SK-N-SH (cell line): ENCODE results near the gene DAB2IP. TPM values are rescaled to one million over a fixed set of nuclear protein-coding genes. Genes with fewer than 3 reads are reported as not detected.
"Not testable (repeated sequence)": the region's sequence is repeated elsewhere in the genome, so short reads cannot be mapped to it uniquely, and the experiment has no call there.

Experiments used
- CTCF ChIA-PET: fragments of 300-600, 350-600 bp; formaldehyde crosslinking; extraction: SDS; loops from one replicate; lab custom pipeline; 2021; lab: Yijun Ruan, JAX
- POLR2A ChIA-PET: fragments of 350-600 bp; sonication (Branson Sonifier 250); formaldehyde crosslinking; extraction: SDS; loops from one replicate; lab custom pipeline; 2020; ENCODE audit warnings: antibody characterized with exemption, inconsistent platforms; lab: Yijun Ruan, JAX
- DNase-seq: peaks from one replicate; pipeline ENCODE4 v3.0.0; 2012
- H2AFZ ChIP-seq: fragments of 200-600 bp; sonication (generic); 2 replicates; pipeline ENCODE4 v1.8.1; 2016; ENCODE audit warnings: antibody characterized with exemption, mild to moderate bottlenecking, low read depth
- H3F3A ChIP-seq: fragments of 200-600 bp; sonication (generic); replicated peaks from 2 replicates; pipeline ENCODE3; 2016; ENCODE audit warnings: antibody characterized with exemption, mild to moderate bottlenecking; ENCODE audit not compliant: insufficient read depth
- H3K27ac ChIP-seq, 2 experiments: fragments of 200-500 bp in 1 of 2; fragments of 200-600 bp in 1 of 2; sonication (Bioruptor generic) in 1 of 2; sonication (generic), shearing (Covaris generic) in 1 of 2; 2 replicates each; pipeline versions ENCODE4 v1.5.1 to v1.6.1; 2014 to 2016; ENCODE audit warnings: low read depth in 2 of 2, inconsistent platforms in 1 of 2, low read length in 1 of 2, mild to moderate bottlenecking in 1 of 2, mixed read lengths in 1 of 2
- H3K27me3 ChIP-seq: fragments of 200-600 bp; sonication (generic), shearing (Covaris generic); 2 replicates; pipeline ENCODE4 v1.6.1; 2016; ENCODE audit warnings: mixed run types; ENCODE audit not compliant: insufficient read depth
- H3K36me3 ChIP-seq, 2 experiments: fragments of 200-500 bp in 1 of 2; fragments of 200-600 bp in 1 of 2; sonication (Bioruptor generic) in 1 of 2; sonication (generic) in 1 of 2; replicated peaks in 1 of 2; 2 replicates each; pipeline versions ENCODE3 to v1.5.1; 2014 to 2016; ENCODE audit warnings: low read length in 1 of 2, mild to moderate bottlenecking in 1 of 2; ENCODE audit not compliant: insufficient read depth in 2 of 2, control insufficient read depth in 1 of 2
- H3K4me1 ChIP-seq, 2 experiments: fragments of 200-500 bp in 1 of 2; fragments of 200-600 bp in 1 of 2; sonication (Bioruptor generic) in 1 of 2; sonication (generic), shearing (Covaris generic) in 1 of 2; 2 replicates each; pipeline versions ENCODE4 v1.5.1 to v1.6.1; 2014 to 2016; ENCODE audit warnings: low read depth in 1 of 2, low read length in 1 of 2, mixed run types in 1 of 2; ENCODE audit not compliant: insufficient read depth in 2 of 2, control insufficient read depth in 1 of 2
- H3K4me2 ChIP-seq: fragments of 200-600 bp; sonication (generic), shearing (Covaris generic); 2 replicates; pipeline ENCODE4 v1.6.1; 2017; ENCODE audit warnings: mixed run types
- H3K4me3 ChIP-seq, 2 experiments: fragments of 200-500 bp in 1 of 2; fragments of 200-600 bp in 1 of 2; sonication (Bioruptor generic) in 1 of 2; sonication (generic), shearing (Covaris generic) in 1 of 2; 2 replicates each; pipeline versions ENCODE4 v1.5.1 to v1.8.1; 2014 to 2016; ENCODE audit warnings: low read depth in 2 of 2, inconsistent platforms in 1 of 2, low read length in 1 of 2, mild to moderate bottlenecking in 1 of 2, mixed read lengths in 1 of 2, moderate library complexity in 1 of 2
- H3K79me2 ChIP-seq: fragments of 200-600 bp; sonication (generic); 2 replicates; pipeline ENCODE4 v1.8.1; 2017; ENCODE audit warnings: mild to moderate bottlenecking; ENCODE audit not compliant: insufficient read depth
- H3K9ac ChIP-seq: fragments of 200-600 bp; sonication (generic); 2 replicates; pipeline ENCODE4 v1.6.1; 2017; ENCODE audit warnings: mixed run types
- H3K9me2 ChIP-seq: fragments of 200-600 bp; sonication (generic); 2 replicates; pipeline ENCODE4 v1.6.1; 2017; ENCODE audit warnings: mixed run types
- H3K9me3 ChIP-seq: fragments of 200-600 bp; sonication (generic); 2 replicates; pipeline ENCODE4 v1.6.1; 2017; ENCODE audit warnings: mixed run types, mild to moderate bottlenecking, moderate library complexity
- H4K20me1 ChIP-seq: fragments of 200-600 bp; sonication (generic); 2 replicates; pipeline ENCODE4 v1.6.1; 2017; ENCODE audit warnings: mild to moderate bottlenecking, mixed run types; ENCODE audit not compliant: insufficient read depth
- CHD2 ChIP-seq: fragments of 150-350 bp; IDR thresholded peaks from 2 replicates; pipeline ENCODE4 v1.6.1; 2018; ENCODE audit warnings: low read length; ENCODE audit not compliant: partially characterized antibody
- ELF1 ChIP-seq: IDR thresholded peaks from 2 replicates; pipeline ENCODE4 v1.4.0; 2012
- FOXJ3 ChIP-seq: sonication (generic); formaldehyde crosslinking; IDR thresholded peaks from 2 replicates; pipeline ENCODE4 v1.5.1; 2020; ENCODE audit warnings: mild to moderate bottlenecking, missing genetic modification reagents
- GABPA ChIP-seq: IDR thresholded peaks from 2 replicates; pipeline ENCODE4 v1.4.0; 2012; ENCODE audit warnings: low read depth, mild to moderate bottlenecking
- GATA2 ChIP-seq: sonication (generic); formaldehyde crosslinking; IDR thresholded peaks from 2 replicates; pipeline ENCODE4 v1.5.0; 2020; ENCODE audit warnings: mild to moderate bottlenecking, missing genetic modification reagents
- JUND ChIP-seq: IDR thresholded peaks from 2 replicates; pipeline ENCODE4 v1.4.0; 2012
- MXI1 ChIP-seq: IDR thresholded peaks from 2 replicates; pipeline ENCODE4 v1.6.1; 2012; ENCODE audit warnings: mild to moderate bottlenecking, low read depth, low read length, improper control_type of control experiment
- NRF1 ChIP-seq: IDR thresholded peaks from 2 replicates; pipeline ENCODE4 v1.6.1; 2012; ENCODE audit warnings: low read depth, mild to moderate bottlenecking, low read length
- RFX5 ChIP-seq: IDR thresholded peaks from 2 replicates; pipeline ENCODE4 v1.6.1; 2012; ENCODE audit warnings: mild to moderate bottlenecking, improper control_type of control experiment, low read length
- RXRA ChIP-seq: IDR thresholded peaks from 2 replicates; pipeline ENCODE4 v1.4.0; 2012; ENCODE audit warnings: low read depth, mild to moderate bottlenecking, borderline replicate concordance
- TAF1 ChIP-seq: IDR thresholded peaks from 2 replicates; pipeline ENCODE4 v1.6.1; 2012; ENCODE audit warnings: low read depth, mild to moderate bottlenecking, low read length, moderate library complexity, borderline replicate concordance
- YY1 ChIP-seq: IDR thresholded peaks from 2 replicates; pipeline ENCODE4 v1.4.0; 2012; ENCODE audit warnings: low read depth, mild to moderate bottlenecking
- WGBS: methylation state at CpG from one replicate; pipeline ENCODE4 v1.1.6; 2017; ENCODE audit warnings: low lambda C conversion rate; 5-methylcytosine and 5-hydroxymethylcytosine counted together
- polyA plus RNA-seq, 3 experiments: library from polyadenylated mRNA; depleted of rRNA; stranded (reverse); fragments of >200 nt; gene quantifications; 2 replicates each; pipeline ENCODE4 v1.2.3, GENCODE V29; 2012
- TF ChIP-seq, protein P1 (sequence below): fragments of 150-350 bp; IDR thresholded peaks from 2 replicates; pipeline ENCODE4 v1.6.1; 2017; ENCODE audit warnings: antibody characterized with exemption, low read length, low read depth, borderline replicate concordance
- TF ChIP-seq, protein P2 (sequence below): IDR thresholded peaks from 2 replicates; pipeline ENCODE4; 2012
- TF ChIP-seq, protein P3 (sequence below): IDR thresholded peaks from 2 replicates; pipeline ENCODE4 v1.6.1; 2012; ENCODE audit warnings: mild to moderate bottlenecking, low read depth, low read length, moderate library complexity

The DAB2IP gene
- polyA plus RNA-seq, 1 of the 3 experiments (the other 2 are of a cell fraction) = 21.4 TPM

DNA sequence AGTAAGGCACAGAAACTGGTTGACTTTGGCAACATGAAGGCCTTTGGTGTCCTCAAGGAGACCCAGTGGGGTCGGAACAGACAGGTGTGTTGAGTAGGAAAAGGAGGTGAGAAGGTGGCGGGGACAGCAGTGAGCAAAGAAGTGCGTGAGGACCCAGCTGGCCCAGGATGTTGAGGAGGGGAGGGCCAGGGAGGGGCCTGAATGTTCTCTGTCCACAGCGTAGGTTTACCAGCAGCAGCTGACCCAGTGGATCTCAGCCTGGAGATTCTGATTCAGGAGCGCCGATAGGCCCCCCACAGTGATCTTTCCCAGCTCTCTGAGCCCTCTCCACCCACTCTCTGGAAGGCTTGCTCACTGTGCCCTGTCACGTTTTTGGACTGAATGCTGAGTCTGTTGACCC lies 88.5 kb downstream of the DAB2IP start (continued):
- no peak for TF ChIP-seq RXRA
- TF ChIP-seq MXI1 = no peak
- TF ChIP-seq, protein P1, sequence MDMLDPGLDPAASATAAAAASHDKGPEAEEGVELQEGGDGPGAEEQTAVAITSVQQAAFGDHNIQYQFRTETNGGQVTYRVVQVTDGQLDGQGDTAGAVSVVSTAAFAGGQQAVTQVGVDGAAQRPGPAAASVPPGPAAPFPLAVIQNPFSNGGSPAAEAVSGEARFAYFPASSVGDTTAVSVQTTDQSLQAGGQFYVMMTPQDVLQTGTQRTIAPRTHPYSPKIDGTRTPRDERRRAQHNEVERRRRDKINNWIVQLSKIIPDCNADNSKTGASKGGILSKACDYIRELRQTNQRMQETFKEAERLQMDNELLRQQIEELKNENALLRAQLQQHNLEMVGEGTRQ = no peak
- no peak for TF ChIP-seq CHD2

DNA sequence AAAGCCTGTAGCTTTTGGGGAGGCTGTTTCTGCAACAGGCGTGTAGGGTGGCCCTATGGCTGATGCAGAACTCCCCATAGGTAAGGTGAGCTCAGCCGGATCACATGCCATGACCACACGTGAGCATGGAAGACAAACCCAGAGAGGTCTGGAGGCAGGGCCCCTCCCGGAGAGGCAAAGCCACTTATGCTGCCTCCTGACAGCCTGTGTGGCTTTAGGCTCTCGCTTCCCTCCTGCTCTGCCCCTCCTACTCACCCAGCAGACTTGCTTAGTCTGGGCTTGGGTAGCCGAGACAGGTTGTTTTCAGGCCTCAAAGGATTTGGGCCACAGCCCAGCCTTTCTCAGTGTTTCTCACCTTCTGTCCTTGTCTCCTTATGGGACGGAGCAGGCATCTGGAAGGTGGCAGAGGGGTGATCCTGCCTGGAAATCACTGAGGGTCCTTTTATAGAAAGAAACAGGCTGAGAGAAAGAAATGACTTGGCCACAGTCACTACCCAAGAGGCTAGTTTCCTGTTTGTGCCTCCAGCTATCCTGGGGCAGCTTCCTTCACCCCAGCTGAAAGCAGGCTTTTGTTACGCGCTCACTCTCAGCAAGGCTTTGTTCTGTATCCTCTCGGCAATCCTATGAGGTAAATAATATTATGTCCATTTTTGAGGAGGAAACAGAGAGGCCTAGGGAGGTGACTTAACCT lies 89.9 kb downstream of the DAB2IP start:
- peak overlapping the region in 1 of 2 experiments; percentile 39; a peak in 1 of 4 replicates for H3K27ac ChIP-seq
- ChIA-PET CTCF (interaction anchor here (1.3 to 2.9 kb wide), 3 partner anchors 8 to 46 kb away, joined by 4 to 15 read pairs (median 8); no protein-coding TSS in a partner anchor), POLR2A (no interaction called here)
- DNase-seq = no peak
- H3K4me1 ChIP-seq = peaks cover 25 to 68% of the 10 kb centered on the region in 2 experiments; a peak in 3 of 4 replicates
- H3K4me3 ChIP-seq = no peak overlapping the region
- TF ChIP-seq, protein P2, sequence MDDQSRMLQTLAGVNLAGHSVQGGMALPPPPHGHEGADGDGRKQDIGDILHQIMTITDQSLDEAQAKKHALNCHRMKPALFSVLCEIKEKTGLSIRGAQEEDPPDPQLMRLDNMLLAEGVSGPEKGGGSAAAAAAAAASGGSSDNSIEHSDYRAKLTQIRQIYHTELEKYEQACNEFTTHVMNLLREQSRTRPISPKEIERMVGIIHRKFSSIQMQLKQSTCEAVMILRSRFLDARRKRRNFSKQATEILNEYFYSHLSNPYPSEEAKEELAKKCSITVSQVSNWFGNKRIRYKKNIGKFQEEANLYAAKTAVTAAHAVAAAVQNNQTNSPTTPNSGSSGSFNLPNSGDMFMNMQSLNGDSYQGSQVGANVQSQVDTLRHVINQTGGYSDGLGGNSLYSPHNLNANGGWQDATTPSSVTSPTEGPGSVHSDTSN = no peak
- no peak for TF ChIP-seq FOXJ3 (CRISPR knock-in tag)
- no peak for TF ChIP-seq JUND
- TF ChIP-seq GABPA = no peak
- no peak for TF ChIP-seq RFX5
- no peak for TF ChIP-seq GATA2
- TF ChIP-seq RXRA = no peak
- no peak for TF ChIP-seq NRF1
- TF ChIP-seq TAF1 = no peak
- no peak for TF ChIP-seq YY1
- TF ChIP-seq, protein P3, sequence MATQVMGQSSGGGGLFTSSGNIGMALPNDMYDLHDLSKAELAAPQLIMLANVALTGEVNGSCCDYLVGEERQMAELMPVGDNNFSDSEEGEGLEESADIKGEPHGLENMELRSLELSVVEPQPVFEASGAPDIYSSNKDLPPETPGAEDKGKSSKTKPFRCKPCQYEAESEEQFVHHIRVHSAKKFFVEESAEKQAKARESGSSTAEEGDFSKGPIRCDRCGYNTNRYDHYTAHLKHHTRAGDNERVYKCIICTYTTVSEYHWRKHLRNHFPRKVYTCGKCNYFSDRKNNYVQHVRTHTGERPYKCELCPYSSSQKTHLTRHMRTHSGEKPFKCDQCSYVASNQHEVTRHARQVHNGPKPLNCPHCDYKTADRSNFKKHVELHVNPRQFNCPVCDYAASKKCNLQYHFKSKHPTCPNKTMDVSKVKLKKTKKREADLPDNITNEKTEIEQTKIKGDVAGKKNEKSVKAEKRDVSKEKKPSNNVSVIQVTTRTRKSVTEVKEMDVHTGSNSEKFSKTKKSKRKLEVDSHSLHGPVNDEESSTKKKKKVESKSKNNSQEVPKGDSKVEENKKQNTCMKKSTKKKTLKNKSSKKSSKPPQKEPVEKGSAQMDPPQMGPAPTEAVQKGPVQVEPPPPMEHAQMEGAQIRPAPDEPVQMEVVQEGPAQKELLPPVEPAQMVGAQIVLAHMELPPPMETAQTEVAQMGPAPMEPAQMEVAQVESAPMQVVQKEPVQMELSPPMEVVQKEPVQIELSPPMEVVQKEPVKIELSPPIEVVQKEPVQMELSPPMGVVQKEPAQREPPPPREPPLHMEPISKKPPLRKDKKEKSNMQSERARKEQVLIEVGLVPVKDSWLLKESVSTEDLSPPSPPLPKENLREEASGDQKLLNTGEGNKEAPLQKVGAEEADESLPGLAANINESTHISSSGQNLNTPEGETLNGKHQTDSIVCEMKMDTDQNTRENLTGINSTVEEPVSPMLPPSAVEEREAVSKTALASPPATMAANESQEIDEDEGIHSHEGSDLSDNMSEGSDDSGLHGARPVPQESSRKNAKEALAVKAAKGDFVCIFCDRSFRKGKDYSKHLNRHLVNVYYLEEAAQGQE = no peak
- TF ChIP-seq ELF1 = no peak
- no peaks in the 10 kb centered on the region for H3F3A ChIP-seq
- H2AFZ ChIP-seq = no peak overlapping the region
- 90% methylated on average over 7 of the region's 10 CpGs for WGBS
- H3K27me3 ChIP-seq = no peaks in the 10 kb centered on the region
- H3K36me3 ChIP-seq = no peaks in the 10 kb centered on the region
- H3K9ac ChIP-seq = no peak overlapping the region
- no peaks in the 10 kb centered on the region for H3K9me2 ChIP-seq
- no peaks in the 10 kb centered on the region for H3K9me3 ChIP-seq
- H3K4me2 ChIP-seq = no peak overlapping the region
- peaks cover 51% of the 10 kb centered on the region for H4K20me1 ChIP-seq
- H3K79me2 ChIP-seq = peaks cover 59% of the 10 kb centered on the region

DNA sequence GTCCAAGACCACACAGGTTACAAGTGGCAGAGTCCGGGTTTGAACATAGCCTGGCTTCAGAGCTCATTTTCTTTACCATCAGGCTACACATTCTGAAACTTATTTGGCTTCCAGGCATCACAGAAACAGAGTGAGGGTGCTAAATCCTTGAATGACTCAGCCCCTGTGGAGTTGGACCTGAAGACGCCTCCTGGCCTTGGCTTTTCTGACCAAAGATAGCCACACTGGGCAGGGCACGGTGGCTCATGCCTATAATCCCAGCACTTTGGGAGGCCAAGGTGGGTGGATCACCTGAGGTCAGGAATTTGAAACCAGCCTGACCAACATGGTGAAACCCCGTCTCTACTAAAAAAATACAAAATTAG lies 90.5 kb downstream of the DAB2IP start:
- Histone ChIP-seq H4K20me1 (peaks cover 49% of the 10 kb centered on the region), H3K27ac (peak overlapping the region in 1 of 2 experiments; percentile 22; a peak in 1 of 4 replicates), H3K79me2 (peaks cover 61% of the 10 kb centered on the region), H3K4me1 (peaks cover 25 to 71% of the 10 kb centered on the region in 2 experiments; a peak in 3 of 4 replicates)
- H3F3A ChIP-seq, H3K9me2 ChIP-seq, H3K9me3 ChIP-seq, H3K27me3 ChIP-seq, H3K4me3 ChIP-seq, H3K4me2 ChIP-seq, H2AFZ ChIP-seq, H3K9ac ChIP-seq, POLR2A ChIA-PET, DNase-seq, H3K36me3 ChIP-seq: not testable (repeated sequence)
- WGBS = 85% methylated on average over 4 of the region's 4 CpGs
- CTCF ChIA-PET = interaction anchor here (2.9 kb wide), 1 partner anchor 8 kb away, joined by 15 read pairs; no protein-coding TSS in a partner anchor
